AG04450 (cell line): ENCODE measurements around the gene KCNJ15. TPM values are rescaled to one million over a fixed set of nuclear protein-coding genes. Genes with fewer than 3 reads are reported as not detected.

Experiments used
- CTCF ChIA-PET: fragments of 300-600, 350-600 bp; formaldehyde crosslinking; extraction: SDS; loops from one replicate; lab custom pipeline; 2022; ENCODE audit warnings: antibody characterized with exemption, inconsistent platforms; lab: Charles Lee
- POLR2A ChIA-PET: fragments of 350-600 bp; formaldehyde crosslinking; extraction: SDS; loops from one replicate; lab custom pipeline; 2021; ENCODE audit warnings: antibody characterized with exemption, inconsistent platforms; lab: Yijun Ruan, JAX
- DNase-seq: peaks from one replicate; pipeline ENCODE4 v3.0.0-alpha.2; 2011; ENCODE audit warnings: low read depth, low spot score
- H3K27ac ChIP-seq: one replicate; pipeline ENCODE4 v1.5.1; 2012; ENCODE audit warnings: low read depth, low read length, control low read depth
- H3K27me3 ChIP-seq: one replicate; pipeline ENCODE4 v1.6.0; 2012; ENCODE audit warnings: low read length; ENCODE audit not compliant: control insufficient read depth, insufficient read depth
- H3K4me3 ChIP-seq: 2 replicates; pipeline ENCODE4 v1.5.1; 2011; ENCODE audit warnings: mild to moderate bottlenecking, low read depth, low read length, control low read depth
- H3K9me3 ChIP-seq: 2 replicates; pipeline ENCODE4 v1.5.1; 2012; ENCODE audit warnings: low read length; ENCODE audit not compliant: control insufficient read depth, insufficient read depth
- CTCF ChIP-seq: IDR thresholded peaks from 2 replicates; pipeline ENCODE4 v1.5.1; 2011; ENCODE audit warnings: low read depth, low read length, control low read depth, inconsistent platforms
- polyA plus RNA-seq: library from polyadenylated mRNA; depleted of rRNA; stranded (reverse); fragments of >200 nt; gene quantifications from 2 replicates; pipeline ENCODE4 v1.2.3, GENCODE V29; 2011

KCNJ15 gene
- polyA plus RNA-seq, 1 experiment, result 0.07 TPM

DNA sequence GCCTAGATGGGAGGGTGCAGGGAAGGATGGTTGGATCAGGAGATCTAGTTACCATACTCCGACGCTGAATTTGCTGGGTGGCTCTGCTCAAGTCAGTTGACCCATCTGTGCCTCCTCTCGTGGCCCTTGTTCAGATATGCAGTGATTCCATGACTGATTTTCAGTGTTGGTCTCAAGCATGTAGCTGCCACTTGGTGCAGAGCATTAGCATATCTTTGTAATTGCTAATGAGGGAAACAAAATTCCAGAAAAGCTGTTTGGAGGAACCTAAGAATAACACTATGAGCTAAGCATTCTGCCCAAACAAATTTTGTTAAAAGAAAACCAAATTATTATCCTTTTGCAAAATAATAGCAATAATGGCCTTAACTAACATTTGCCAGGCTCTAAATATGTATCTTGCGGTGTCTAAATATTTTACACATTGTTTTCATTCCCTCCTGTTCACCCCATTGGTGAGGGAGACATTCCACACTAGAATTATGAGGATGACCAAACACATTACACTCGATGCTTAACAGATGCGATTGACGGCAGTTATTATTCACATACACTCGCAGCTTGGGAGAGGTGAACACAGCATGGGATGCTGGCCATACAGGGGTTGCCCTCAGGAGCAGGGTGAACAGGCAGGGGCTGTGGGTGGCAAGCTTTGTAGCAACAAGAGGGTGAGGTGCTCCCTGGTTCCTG, 69.1 kb downstream of the KCNJ15 start:
- ChIA-PET CTCF (interaction anchor here (0.7 to 1.3 kb wide), 2 partner anchors 26 to 107 kb away, joined by 3 to 4 read pairs; no protein-coding TSS in a partner anchor), POLR2A (no interaction called here)
- Histone ChIP-seq H3K4me3 (no peak overlapping the region), H3K9me3 (no peaks in the 10 kb centered on the region; the same call in 1 of the 2 replicates), H3K27ac (no peak overlapping the region), H3K27me3 (no peaks in the 10 kb centered on the region)
- DNase-seq, result no peak
- no peak for TF ChIP-seq CTCF

DNA sequence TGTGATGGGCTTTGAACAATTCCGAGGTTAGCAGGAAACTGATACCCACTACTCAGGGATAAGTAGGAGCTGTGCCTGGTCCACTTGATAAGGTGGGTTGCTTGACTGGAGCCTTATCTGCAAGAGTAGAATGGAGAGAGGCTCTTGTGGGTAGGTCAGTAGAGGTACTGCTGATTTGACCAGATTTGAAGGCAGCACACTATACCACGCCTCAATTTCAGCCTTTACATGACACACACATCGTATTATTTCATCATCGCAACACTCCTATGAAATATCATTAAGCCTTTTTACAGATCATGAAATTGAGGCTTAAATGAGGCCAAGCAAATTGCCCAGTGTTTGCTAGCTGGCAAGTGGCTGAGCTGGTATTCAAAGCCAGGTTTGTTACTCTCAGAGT, 69.6 kb downstream of the KCNJ15 start:
- POLR2A ChIA-PET, result no interaction called here
- Histone ChIP-seq H3K27me3 (no peaks in the 10 kb centered on the region), H3K27ac (no peak overlapping the region), H3K9me3 (no peaks in the 10 kb centered on the region; the same call in 1 of the 2 replicates), H3K4me3 (no peak overlapping the region)
- TF ChIP-seq CTCF, result no peak
- CTCF ChIA-PET, result interaction anchor here (0.5 to 1.3 kb wide), 4 partner anchors 25 to 205 kb away, joined by 3 to 7 read pairs (median 4); no protein-coding TSS in a partner anchor
- DNase-seq, result no peak

GRCh38 chr21:38326899-38327298, 70.1 kb downstream of the KCNJ15 start:
- no peak for DNase-seq
- Histone ChIP-seq H3K9me3 (no peaks in the 10 kb centered on the region; the same call in 1 of the 2 replicates), H3K27ac (no peak overlapping the region), H3K27me3 (no peaks in the 10 kb centered on the region), H3K4me3 (no peak overlapping the region)
- CTCF ChIA-PET, result interaction anchor here (0.5 to 0.8 kb wide), 3 partner anchors 24 to 206 kb away, joined by 3 to 7 read pairs (median 3); no protein-coding TSS in a partner anchor
- no peak for TF ChIP-seq CTCF
- POLR2A ChIA-PET, result no interaction called here

DNA sequence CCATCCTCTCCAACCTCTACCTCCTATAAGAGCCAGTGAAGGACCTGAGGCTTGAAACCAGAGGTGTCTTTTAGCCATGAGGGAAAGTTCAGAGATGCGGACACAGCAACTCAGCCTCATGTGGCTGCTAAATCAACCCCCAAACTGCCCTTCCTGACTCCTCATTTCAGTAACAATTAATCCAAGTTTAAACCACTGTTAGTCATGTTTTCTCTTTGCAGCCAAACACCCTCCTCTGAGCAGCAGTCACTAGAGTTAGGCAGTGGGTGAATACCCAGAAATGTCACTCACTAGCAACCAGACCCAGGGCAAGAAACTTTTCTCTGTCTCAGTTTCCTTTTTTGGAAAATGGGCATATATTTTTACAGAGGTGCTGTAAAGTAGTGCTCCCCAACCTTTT, 71.2 kb downstream of the KCNJ15 start:
- Histone ChIP-seq H3K27ac (no peak overlapping the region), H3K4me3 (no peak overlapping the region), H3K27me3 (peaks cover 4% of the 10 kb centered on the region), H3K9me3 (no peaks in the 10 kb centered on the region; the same call in 1 of the 2 replicates)
- DNase-seq, result no peak
- POLR2A ChIA-PET, result interaction anchor here (0.7 kb wide), 1 partner anchor 134 kb away, joined by 4 read pairs; no protein-coding TSS in a partner anchor
- TF ChIP-seq CTCF, result no peak
- CTCF ChIA-PET, result interaction anchor here (1.8 to 2.5 kb wide), 2 partner anchors 24 to 109 kb away, joined by 8 to 11 read pairs; no protein-coding TSS in a partner anchor

- H3K27ac ChIP-seq, result no peak overlapping the region
- no peaks in the 10 kb centered on the region; the same call in 1 of the 2 replicates for H3K9me3 ChIP-seq
- H3K4me3 ChIP-seq, result no peak overlapping the region
- CTCF ChIA-PET, result interaction anchor here (1.8 to 2.5 kb wide), 2 partner anchors 23 to 110 kb away, joined by 8 to 11 read pairs; no protein-coding TSS in a partner anchor
- H3K27me3 ChIP-seq, result peaks cover 4% of the 10 kb centered on the region
- TF ChIP-seq CTCF, result no peak
- POLR2A ChIA-PET, result interaction anchor here (0.6 kb wide), 1 partner anchor 52 kb away, joined by 3 read pairs; no protein-coding TSS in a partner anchor
- no peak for DNase-seq
Measured at GRCh38 chr21:38329162-38329561, 72.4 kb downstream of the KCNJ15 start.
